HCT116 (cell line): ENCODE data around the gene MAPK4. TPM values are rescaled to one million over a fixed set of nuclear protein-coding genes. Genes with fewer than 3 reads are reported as not detected.

Source experiments
- ATAC-seq: fragments of 200-7000 bp; cut with Tn5 transposase; 2 replicates; pipeline ENCODE4 v1.9.1; 2020; ENCODE audit warnings: mild to moderate bottlenecking, moderate library complexity
- BruUV-seq: library from RNA; stranded (reverse); fragments of 400-500 nt; replicated peaks from 2 replicates; lab custom pipeline; 2021; lab: Mats Ljungman, UMichigan
- CTCF ChIA-PET: fragments of 300-600 bp; sonication (Branson Sonifier 250); formaldehyde crosslinking; loops from one replicate; lab custom pipeline; 2021; ENCODE audit warnings: antibody characterized with exemption; lab: Charles Lee
- POLR2A ChIA-PET: fragments of 300-600, 350-600 bp; sonication (Branson Sonifier 250); formaldehyde crosslinking; loops from one replicate; lab custom pipeline; 2021; ENCODE audit warnings: antibody characterized with exemption; lab: Charles Lee
- RAD21 ChIA-PET, 2 experiments: fragments of 300-600 bp; sonication (Branson Sonifier 250); formaldehyde crosslinking; loops; one replicate each; lab custom pipeline; 2023; ENCODE audit warnings: low total read pairs in 2 of 2; ENCODE audit not compliant: uncharacterized antibody in 2 of 2, unreplicated experiment in 2 of 2, low non-redundant PET in 1 of 2; lab: Charles Lee
- DNase-seq: peaks from one replicate; pipeline ENCODE4 v3.0.0-alpha.2; 2010; ENCODE audit warnings: low read depth, low spot score
- H2AFZ ChIP-seq: fragments of 200-600 bp; shearing (Covaris generic), sonication (generic); 2 replicates; pipeline ENCODE4 v1.6.1; 2017; ENCODE audit warnings: low read depth, mixed run types, mixed read lengths, antibody characterized with exemption, low read length; ENCODE audit not compliant: poor library complexity, severe bottlenecking
- H3K27ac ChIP-seq: 2 replicates; pipeline ENCODE4 v1.5.1; 2012; ENCODE audit warnings: low read depth, low read length
- H3K27me3 ChIP-seq: fragments of 200-600 bp; sonication (generic); 2 replicates; pipeline ENCODE4 v1.6.1; 2016; ENCODE audit warnings: mixed run types, low read length, mixed read lengths; ENCODE audit not compliant: insufficient read depth
- H3K36me3 ChIP-seq, 2 experiments: fragments of 200-500 bp in 1 of 2; fragments of 200-600 bp in 1 of 2; sonication (Bioruptor generic) in 1 of 2; sonication (generic) in 1 of 2; 2 replicates each; pipeline versions ENCODE4 v1.5.1 to v1.6.1; 2014 to 2016; ENCODE audit warnings: low read length in 2 of 2, inconsistent platforms in 1 of 2, mixed read lengths in 1 of 2, mixed run types in 1 of 2; ENCODE audit not compliant: insufficient read depth in 2 of 2, control insufficient read depth in 1 of 2
- H3K4me1 ChIP-seq, 2 experiments: fragments of 200-600 bp in 1 of 2; sonication (generic) in 1 of 2; 2 replicates each; pipeline versions ENCODE4 v1.5.1 to v1.6.1; 2012 to 2017; ENCODE audit warnings: low read length in 2 of 2, inconsistent platforms in 1 of 2, mild to moderate bottlenecking in 1 of 2, mixed read lengths in 1 of 2, mixed run types in 1 of 2, moderate library complexity in 1 of 2; ENCODE audit not compliant: insufficient read depth in 2 of 2, control insufficient read depth in 1 of 2
- H3K4me2 ChIP-seq: fragments of 200-600 bp; sonication (generic); 2 replicates; pipeline ENCODE4 v1.6.1; 2017; ENCODE audit warnings: mixed run types, low read length, mixed read lengths
- H3K4me3 ChIP-seq, 2 experiments: fragments of 200-600 bp in 1 of 2; sonication (generic) in 1 of 2; replicated peaks in 1 of 2; 2 replicates each; pipeline ENCODE4 v1.5.1; 2011 to 2016; ENCODE audit warnings: low read length in 2 of 2, control low read depth in 1 of 2, low read depth in 1 of 2, mild to moderate bottlenecking in 1 of 2, mixed read lengths in 1 of 2, mixed run types in 1 of 2
- H3K79me2 ChIP-seq: fragments of 200-600 bp; sonication (generic); 2 replicates; pipeline ENCODE4 v1.6.1; 2017; ENCODE audit warnings: mild to moderate bottlenecking, mixed run types, low read length, moderate library complexity, mixed read lengths; ENCODE audit not compliant: insufficient read depth
- H3K9ac ChIP-seq: fragments of 200-600 bp; sonication (generic); 2 replicates; pipeline ENCODE4 v1.6.1; 2016; ENCODE audit warnings: low read length, mixed read lengths
- H3K9me2 ChIP-seq: fragments of 200-600 bp; sonication (generic), shearing (Covaris generic); 2 replicates; pipeline ENCODE4 v1.6.1; 2017; ENCODE audit warnings: mixed run types, mild to moderate bottlenecking, moderate library complexity; ENCODE audit not compliant: insufficient read depth
- H3K9me3 ChIP-seq, 2 experiments: fragments of 200-500 bp in 1 of 2; fragments of 200-600 bp in 1 of 2; sonication (Bioruptor generic) in 1 of 2; sonication (generic) in 1 of 2; 2 replicates each; pipeline ENCODE4 v1.6.1; 2014 to 2017; ENCODE audit warnings: low read length in 2 of 2, mixed read lengths in 2 of 2, inconsistent platforms in 1 of 2, low read depth in 1 of 2, mild to moderate bottlenecking in 1 of 2, mixed run types in 1 of 2, moderate library complexity in 1 of 2; ENCODE audit not compliant: control insufficient read depth in 1 of 2, insufficient read depth in 1 of 2
- H4K20me1 ChIP-seq: fragments of 200-600 bp; sonication (generic), shearing (Covaris generic); 2 replicates; pipeline ENCODE4 v1.6.1; 2017; ENCODE audit warnings: mixed run types, mild to moderate bottlenecking, moderate library complexity; ENCODE audit not compliant: insufficient read depth
- CBX3 ChIP-seq: IDR thresholded peaks from 2 replicates; pipeline ENCODE4 v1.6.1; 2012; ENCODE audit warnings: low read depth
- CEBPB ChIP-seq: IDR thresholded peaks from 2 replicates; pipeline ENCODE4 v1.6.1; 2012; ENCODE audit warnings: low read depth
- EGR1 ChIP-seq: IDR thresholded peaks from 2 replicates; pipeline ENCODE4 v1.6.1; 2012; ENCODE audit warnings: low read depth
- EZH2 ChIP-seq: fragments of 200-600 bp; sonication (generic); IDR thresholded peaks from 2 replicates; pipeline ENCODE4 v1.6.1; 2017; ENCODE audit warnings: antibody characterized with exemption, mixed run types
- EZH2phosphoT487 ChIP-seq: fragments of 200-600 bp; IDR thresholded peaks from 2 replicates; pipeline ENCODE4 v1.6.1; 2018; ENCODE audit warnings: antibody characterized with exemption, borderline replicate concordance
- FOSL1 ChIP-seq: IDR thresholded peaks from 2 replicates; pipeline ENCODE4 v1.6.1; 2012; ENCODE audit warnings: low read depth
- JUND ChIP-seq: IDR thresholded peaks from 2 replicates; pipeline ENCODE4 v1.6.1; 2012
- RAD21 ChIP-seq: IDR thresholded peaks from 2 replicates; pipeline ENCODE4 v1.6.1; 2012; ENCODE audit warnings: low read depth, mild to moderate bottlenecking
- SIN3A ChIP-seq: IDR thresholded peaks from 2 replicates; pipeline ENCODE4 v1.6.1; 2012; ENCODE audit warnings: low read depth
- SP1 ChIP-seq: IDR thresholded peaks from 2 replicates; pipeline ENCODE4 v1.6.1; 2012; ENCODE audit warnings: low read depth
- SRF ChIP-seq: IDR thresholded peaks from 2 replicates; pipeline ENCODE4 v1.6.1; 2012; ENCODE audit warnings: low read depth
- ZFX ChIP-seq: fragments of 450-650 bp; IDR thresholded peaks from 2 replicates; pipeline ENCODE4 v1.6.1; 2017
- ZNF274 ChIP-seq: fragments of 200-500 bp; sonication (Bioruptor generic); IDR thresholded peaks from 2 replicates; pipeline ENCODE4 v1.6.1; 2014; ENCODE audit warnings: mild to moderate bottlenecking, low read depth, low read length, inconsistent platforms
- intact Hi-C: fragments of 100-400 bp; cut with micrococcal nuclease; formaldehyde crosslinking; loops from 2 replicates; pipeline ENCODE4 v1.10.0; 2022
- total RNA-seq: library from RNA; stranded (reverse); gene quantifications from one replicate; pipeline ENCODE4 v1.2.1, GENCODE V29; 2021; ENCODE audit not compliant: unreplicated experiment
- TF ChIP-seq, protein P1 (sequence below): IDR thresholded peaks from 2 replicates; pipeline ENCODE4 v1.6.1; 2012
- TF ChIP-seq, protein P2 (sequence below): IDR thresholded peaks from 2 replicates; pipeline ENCODE4 v1.6.1; 2012; ENCODE audit warnings: low read depth
- TF ChIP-seq, protein P3 (sequence below), 3 experiments: fragments of 200-600 bp in 1 of 3; sonication (generic) in 1 of 3; IDR thresholded peaks in 2 of 3; conservative IDR thresholded peaks in 1 of 3; 2 replicates each; pipeline ENCODE4 v1.5.1; 2012 to 2017; ENCODE audit warnings: low read depth in 2 of 3, low read length in 2 of 3, antibody characterized with exemption in 1 of 3, borderline replicate concordance in 1 of 3, control low read depth in 1 of 3, mild to moderate bottlenecking in 1 of 3, mixed read lengths in 1 of 3, mixed run types in 1 of 3, moderate library complexity in 1 of 3; ENCODE audit not compliant: insufficient read depth in 1 of 3

Gene MAPK4
- total RNA-seq, 1 experiment from 2014 or later: 0.89 TPM

DNA sequence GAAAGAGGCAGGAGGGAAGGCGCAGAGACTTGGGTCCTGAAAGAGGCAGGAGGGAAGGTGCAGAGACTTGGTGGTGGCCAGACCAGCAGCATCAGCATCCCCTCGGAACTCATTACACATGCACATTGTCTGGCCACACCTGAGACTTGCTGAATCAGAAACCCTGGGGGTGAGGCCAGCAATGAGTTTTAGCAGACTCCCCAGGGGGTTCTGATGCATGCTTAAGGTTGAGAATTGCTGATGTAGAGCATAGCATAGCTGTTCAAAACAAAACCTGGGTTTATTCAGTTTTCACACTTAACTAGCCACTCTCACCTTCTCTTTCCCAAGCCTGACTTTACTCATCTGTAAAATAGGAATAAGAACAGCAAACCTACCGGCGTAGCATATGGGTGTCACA lies 137.0 kb downstream of the MAPK4 start:
- H3K27me3 ChIP-seq: no peaks in the 10 kb centered on the region
- H3K9ac ChIP-seq: no peak overlapping the region
- no peaks in the 10 kb centered on the region for H3K36me3 ChIP-seq
- POLR2A ChIA-PET: no interaction called here
- BruUV-seq: no TSS peak
- RAD21 ChIA-PET: no interaction called here
- intact Hi-C loops: no loop called here
- no peak overlapping the region for H3K4me3 ChIP-seq
- H3K79me2 ChIP-seq: no peaks in the 10 kb centered on the region
- no peak overlapping the region for H3K27ac ChIP-seq
- H4K20me1 ChIP-seq: no peaks in the 10 kb centered on the region
- CTCF ChIA-PET: no interaction called here
- TF ChIP-seq EZH2phosphoT487 (no peak), EGR1 (no peak), RAD21 (no peak), SIN3A (no peak), CBX3 (no peak), SP1 (no peak), JUND (no peak), EZH2 (no peak), SRF (no peak), ZFX (no peak), CEBPB (no peak), FOSL1 (no peak), ZNF274 (no peak)
- TF ChIP-seq, protein P1, sequence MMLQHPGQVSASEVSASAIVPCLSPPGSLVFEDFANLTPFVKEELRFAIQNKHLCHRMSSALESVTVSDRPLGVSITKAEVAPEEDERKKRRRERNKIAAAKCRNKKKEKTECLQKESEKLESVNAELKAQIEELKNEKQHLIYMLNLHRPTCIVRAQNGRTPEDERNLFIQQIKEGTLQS: no peak
- TF ChIP-seq, protein P2, sequence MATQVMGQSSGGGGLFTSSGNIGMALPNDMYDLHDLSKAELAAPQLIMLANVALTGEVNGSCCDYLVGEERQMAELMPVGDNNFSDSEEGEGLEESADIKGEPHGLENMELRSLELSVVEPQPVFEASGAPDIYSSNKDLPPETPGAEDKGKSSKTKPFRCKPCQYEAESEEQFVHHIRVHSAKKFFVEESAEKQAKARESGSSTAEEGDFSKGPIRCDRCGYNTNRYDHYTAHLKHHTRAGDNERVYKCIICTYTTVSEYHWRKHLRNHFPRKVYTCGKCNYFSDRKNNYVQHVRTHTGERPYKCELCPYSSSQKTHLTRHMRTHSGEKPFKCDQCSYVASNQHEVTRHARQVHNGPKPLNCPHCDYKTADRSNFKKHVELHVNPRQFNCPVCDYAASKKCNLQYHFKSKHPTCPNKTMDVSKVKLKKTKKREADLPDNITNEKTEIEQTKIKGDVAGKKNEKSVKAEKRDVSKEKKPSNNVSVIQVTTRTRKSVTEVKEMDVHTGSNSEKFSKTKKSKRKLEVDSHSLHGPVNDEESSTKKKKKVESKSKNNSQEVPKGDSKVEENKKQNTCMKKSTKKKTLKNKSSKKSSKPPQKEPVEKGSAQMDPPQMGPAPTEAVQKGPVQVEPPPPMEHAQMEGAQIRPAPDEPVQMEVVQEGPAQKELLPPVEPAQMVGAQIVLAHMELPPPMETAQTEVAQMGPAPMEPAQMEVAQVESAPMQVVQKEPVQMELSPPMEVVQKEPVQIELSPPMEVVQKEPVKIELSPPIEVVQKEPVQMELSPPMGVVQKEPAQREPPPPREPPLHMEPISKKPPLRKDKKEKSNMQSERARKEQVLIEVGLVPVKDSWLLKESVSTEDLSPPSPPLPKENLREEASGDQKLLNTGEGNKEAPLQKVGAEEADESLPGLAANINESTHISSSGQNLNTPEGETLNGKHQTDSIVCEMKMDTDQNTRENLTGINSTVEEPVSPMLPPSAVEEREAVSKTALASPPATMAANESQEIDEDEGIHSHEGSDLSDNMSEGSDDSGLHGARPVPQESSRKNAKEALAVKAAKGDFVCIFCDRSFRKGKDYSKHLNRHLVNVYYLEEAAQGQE: no peak
- TF ChIP-seq, protein P3, sequence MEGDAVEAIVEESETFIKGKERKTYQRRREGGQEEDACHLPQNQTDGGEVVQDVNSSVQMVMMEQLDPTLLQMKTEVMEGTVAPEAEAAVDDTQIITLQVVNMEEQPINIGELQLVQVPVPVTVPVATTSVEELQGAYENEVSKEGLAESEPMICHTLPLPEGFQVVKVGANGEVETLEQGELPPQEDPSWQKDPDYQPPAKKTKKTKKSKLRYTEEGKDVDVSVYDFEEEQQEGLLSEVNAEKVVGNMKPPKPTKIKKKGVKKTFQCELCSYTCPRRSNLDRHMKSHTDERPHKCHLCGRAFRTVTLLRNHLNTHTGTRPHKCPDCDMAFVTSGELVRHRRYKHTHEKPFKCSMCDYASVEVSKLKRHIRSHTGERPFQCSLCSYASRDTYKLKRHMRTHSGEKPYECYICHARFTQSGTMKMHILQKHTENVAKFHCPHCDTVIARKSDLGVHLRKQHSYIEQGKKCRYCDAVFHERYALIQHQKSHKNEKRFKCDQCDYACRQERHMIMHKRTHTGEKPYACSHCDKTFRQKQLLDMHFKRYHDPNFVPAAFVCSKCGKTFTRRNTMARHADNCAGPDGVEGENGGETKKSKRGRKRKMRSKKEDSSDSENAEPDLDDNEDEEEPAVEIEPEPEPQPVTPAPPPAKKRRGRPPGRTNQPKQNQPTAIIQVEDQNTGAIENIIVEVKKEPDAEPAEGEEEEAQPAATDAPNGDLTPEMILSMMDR (IDR thresholded peaks at IDR 0.05 in 2 of 3, conservative IDR thresholded peaks at IDR 0.05 in 1 of 3; ENCODE audit: borderline replicate concordance in 1 of 3, insufficient read depth in 1 of 3, low read depth in 2 of 3, low read length in 2 of 3): no peak
- DNase-seq (no peak), ATAC-seq (no peak)
- no peaks in the 10 kb centered on the region for H3K9me3 ChIP-seq
- H3K4me1 ChIP-seq: no peaks in the 10 kb centered on the region
- no peak overlapping the region for H3K4me2 ChIP-seq
- no peaks in the 10 kb centered on the region for H3K9me2 ChIP-seq
- H2AFZ ChIP-seq: no peak overlapping the region
